Measurements from ENCODE around the gene FGFR3. TPM values are rescaled to one million over a fixed set of nuclear protein-coding genes. Genes with fewer than 3 reads are reported as not detected.

Gene FGFR3
- polyA plus RNA-seq, 1 of the 3 experiments (the other 2 are of a cell fraction): 1.1 TPM

GRCh38 chr4:1813231-1813630 is 20.1 kb downstream of the FGFR3 start:
- Histone ChIP-seq H3K27me3 (ENCODE audit: insufficient read depth) (no peaks in the 10 kb centered on the region), H3K9me2 (no peaks in the 10 kb centered on the region), H3K79me2 (ENCODE audit: insufficient read depth) (no peaks in the 10 kb centered on the region), H4K20me1 (ENCODE audit: insufficient read depth) (no peaks in the 10 kb centered on the region), H3K9ac (no peak overlapping the region), H3K27ac (ENCODE audit: low read depth in 2 of 2, low read length in 1 of 2) (no peak overlapping the region), H3K4me1 (ENCODE audit: control insufficient read depth in 1 of 2, insufficient read depth in 2 of 2, low read depth in 1 of 2, low read length in 1 of 2) (peaks cover 0 to 3% of the 10 kb centered on the region in 2 experiments; a peak in 1 of 4 replicates), H2AFZ (ENCODE audit: low read depth) (no peak overlapping the region), H3K4me2 (no peak overlapping the region), H3K9me3 (no peaks in the 10 kb centered on the region), H3K4me3 (ENCODE audit: low read depth in 2 of 2, low read length in 1 of 2) (no peak overlapping the region), H3F3A (replicated peaks; ENCODE audit: insufficient read depth) (peaks cover under 1% of the 10 kb centered on the region), H3K36me3 (replicated peaks in 1 of 2; ENCODE audit: control insufficient read depth in 1 of 2, insufficient read depth in 2 of 2, low read length in 1 of 2) (peaks cover 14 to 41% of the 10 kb centered on the region in 2 experiments)
- CTCF ChIA-PET: interaction anchor here (1.1 to 11.2 kb wide), 6 partner anchors 66 to 87 kb away, joined by 3 to 166 read pairs (median 6); no protein-coding TSS in a partner anchor
- POLR2A ChIA-PET: no interaction called here
- WGBS (ENCODE audit: low lambda C conversion rate): 92% methylated on average over 7 of the region's 9 CpGs
- TF ChIP-seq IRF3 (IDR thresholded peaks at IDR 0.05; ENCODE audit: low read depth, low read length): no peak
- TF ChIP-seq ELF1 (IDR thresholded peaks at IDR 0.05): no peak
- no peak for TF ChIP-seq ZBTB33 (IDR thresholded peaks at IDR 0.05; ENCODE audit: borderline replicate concordance, low read depth)
- TF ChIP-seq USF1 (IDR thresholded peaks at IDR 0.05; ENCODE audit: borderline replicate concordance, low read depth): no peak
- TF ChIP-seq RXRA (IDR thresholded peaks at IDR 0.05; ENCODE audit: borderline replicate concordance, low read depth): no peak
- no peak for TF ChIP-seq RCOR1 (IDR thresholded peaks at IDR 0.05; ENCODE audit: low read length)
- no peak for DNase-seq

GRCh38 chr4:1813915-1814314 is 20.8 kb downstream of the FGFR3 start:
- Histone ChIP-seq H2AFZ (ENCODE audit: low read depth) (no peak overlapping the region), H3K4me1 (ENCODE audit: control insufficient read depth in 1 of 2, insufficient read depth in 2 of 2, low read depth in 1 of 2, low read length in 1 of 2) (peaks cover 0 to 3% of the 10 kb centered on the region in 2 experiments; a peak in 1 of 4 replicates), H3K79me2 (ENCODE audit: insufficient read depth) (no peaks in the 10 kb centered on the region), H3K9me3 (no peaks in the 10 kb centered on the region), H3K27ac (ENCODE audit: low read depth in 2 of 2, low read length in 1 of 2) (no peak overlapping the region), H3K36me3 (replicated peaks in 1 of 2; ENCODE audit: control insufficient read depth in 1 of 2, insufficient read depth in 2 of 2, low read length in 1 of 2) (peaks cover 18 to 45% of the 10 kb centered on the region in 2 experiments), H4K20me1 (ENCODE audit: insufficient read depth) (no peaks in the 10 kb centered on the region), H3F3A (replicated peaks; ENCODE audit: insufficient read depth) (no peaks in the 10 kb centered on the region), H3K27me3 (ENCODE audit: insufficient read depth) (no peaks in the 10 kb centered on the region), H3K4me3 (ENCODE audit: low read depth in 2 of 2, low read length in 1 of 2) (no peak overlapping the region), H3K9me2 (no peaks in the 10 kb centered on the region), H3K4me2 (no peak overlapping the region), H3K9ac (no peak overlapping the region)
- peak; percentile 21; the same call in 1 of the 2 replicates for TF ChIP-seq RAD21 (IDR thresholded peaks at IDR 0.05; ENCODE audit: low read length)
- no peak for TF ChIP-seq EP300 (IDR thresholded peaks at IDR 0.05; ENCODE audit: borderline replicate concordance in 1 of 2, low read depth in 1 of 2, low read length in 1 of 2)
- POLR2A ChIA-PET: no interaction called here
- DNase-seq: no peak
- 50% methylated on average over 2 of the region's 9 CpGs for WGBS (ENCODE audit: low lambda C conversion rate)
- CTCF ChIA-PET: interaction anchor here (0.8 to 11.2 kb wide), 7 partner anchors 66 to 88 kb away, joined by 3 to 166 read pairs (median 4); no protein-coding TSS in a partner anchor

All from SK-N-SH (cell line).